Body of pancreas (tissue), 4 donors: ENCODE measurements around the gene ARHGAP32.

ENCODE experiments used
- POLR2A ChIP-seq, 3 donors: fragments of 450-650 bp; IDR thresholded peaks; one replicate each; pipeline ENCODE4 v1.6.1; 2016; ENCODE audit warnings: antibody characterized with exemption in 3 of 3, mild to moderate bottlenecking in 2 of 3
- TF ChIP-seq, protein P1 (sequence below), 7 experiments: fragments of 450-650 bp in 4 of 7; fragments of 200-600 bp in 3 of 7; sonication (generic) in 3 of 7; IDR thresholded peaks; one replicate each; pipeline ENCODE4 v1.5.1; 2016 to 2019; ENCODE audit warnings: antibody characterized with exemption in 7 of 7

- TF ChIP-seq POLR2A (IDR thresholded peaks at IDR 0.05) = no peak
- TF ChIP-seq, protein P1, sequence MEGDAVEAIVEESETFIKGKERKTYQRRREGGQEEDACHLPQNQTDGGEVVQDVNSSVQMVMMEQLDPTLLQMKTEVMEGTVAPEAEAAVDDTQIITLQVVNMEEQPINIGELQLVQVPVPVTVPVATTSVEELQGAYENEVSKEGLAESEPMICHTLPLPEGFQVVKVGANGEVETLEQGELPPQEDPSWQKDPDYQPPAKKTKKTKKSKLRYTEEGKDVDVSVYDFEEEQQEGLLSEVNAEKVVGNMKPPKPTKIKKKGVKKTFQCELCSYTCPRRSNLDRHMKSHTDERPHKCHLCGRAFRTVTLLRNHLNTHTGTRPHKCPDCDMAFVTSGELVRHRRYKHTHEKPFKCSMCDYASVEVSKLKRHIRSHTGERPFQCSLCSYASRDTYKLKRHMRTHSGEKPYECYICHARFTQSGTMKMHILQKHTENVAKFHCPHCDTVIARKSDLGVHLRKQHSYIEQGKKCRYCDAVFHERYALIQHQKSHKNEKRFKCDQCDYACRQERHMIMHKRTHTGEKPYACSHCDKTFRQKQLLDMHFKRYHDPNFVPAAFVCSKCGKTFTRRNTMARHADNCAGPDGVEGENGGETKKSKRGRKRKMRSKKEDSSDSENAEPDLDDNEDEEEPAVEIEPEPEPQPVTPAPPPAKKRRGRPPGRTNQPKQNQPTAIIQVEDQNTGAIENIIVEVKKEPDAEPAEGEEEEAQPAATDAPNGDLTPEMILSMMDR (IDR thresholded peaks at IDR 0.05) = no peak
Observed at GRCh38 chr11:129040934-129041333, 151.2 kb downstream of the ARHGAP32 start.
